Thyroid gland (tissue), 4 donors: ENCODE data around the gene CCL13.

Experiments used
- CTCF ChIP-seq, 6 experiments: fragments of 200-600 bp in 3 of 6; fragments of 450-650 bp in 3 of 6; sonication (generic) in 3 of 6; IDR thresholded peaks; one replicate each; pipeline ENCODE4 v1.5.1; 2016 to 2019; ENCODE audit warnings: antibody characterized with exemption in 6 of 6, mild to moderate bottlenecking in 2 of 6, inconsistent platforms in 1 of 6, moderate library complexity in 1 of 6
- POLR2A ChIP-seq, 2 donors: fragments of 450-650 bp; IDR thresholded peaks; one replicate each; pipeline ENCODE4 v1.6.1; 2017; ENCODE audit warnings: antibody characterized with exemption in 2 of 2, mild to moderate bottlenecking in 2 of 2, moderate library complexity in 1 of 2

- TF ChIP-seq CTCF (IDR thresholded peaks at IDR 0.05) (no peak), POLR2A (IDR thresholded peaks at IDR 0.05) (no peak)
Measured at GRCh38 chr17:34341916-34342315, 14.4 kb upstream of the CCL13 start.
